Measurements from ENCODE around the gene RPL41. TPM values are rescaled to one million over a fixed set of nuclear protein-coding genes. Genes with fewer than 3 reads are reported as not detected.

Gene RPL41
- total RNA-seq, 1 donor from 2014 or later: 3,078 TPM

DNA sequence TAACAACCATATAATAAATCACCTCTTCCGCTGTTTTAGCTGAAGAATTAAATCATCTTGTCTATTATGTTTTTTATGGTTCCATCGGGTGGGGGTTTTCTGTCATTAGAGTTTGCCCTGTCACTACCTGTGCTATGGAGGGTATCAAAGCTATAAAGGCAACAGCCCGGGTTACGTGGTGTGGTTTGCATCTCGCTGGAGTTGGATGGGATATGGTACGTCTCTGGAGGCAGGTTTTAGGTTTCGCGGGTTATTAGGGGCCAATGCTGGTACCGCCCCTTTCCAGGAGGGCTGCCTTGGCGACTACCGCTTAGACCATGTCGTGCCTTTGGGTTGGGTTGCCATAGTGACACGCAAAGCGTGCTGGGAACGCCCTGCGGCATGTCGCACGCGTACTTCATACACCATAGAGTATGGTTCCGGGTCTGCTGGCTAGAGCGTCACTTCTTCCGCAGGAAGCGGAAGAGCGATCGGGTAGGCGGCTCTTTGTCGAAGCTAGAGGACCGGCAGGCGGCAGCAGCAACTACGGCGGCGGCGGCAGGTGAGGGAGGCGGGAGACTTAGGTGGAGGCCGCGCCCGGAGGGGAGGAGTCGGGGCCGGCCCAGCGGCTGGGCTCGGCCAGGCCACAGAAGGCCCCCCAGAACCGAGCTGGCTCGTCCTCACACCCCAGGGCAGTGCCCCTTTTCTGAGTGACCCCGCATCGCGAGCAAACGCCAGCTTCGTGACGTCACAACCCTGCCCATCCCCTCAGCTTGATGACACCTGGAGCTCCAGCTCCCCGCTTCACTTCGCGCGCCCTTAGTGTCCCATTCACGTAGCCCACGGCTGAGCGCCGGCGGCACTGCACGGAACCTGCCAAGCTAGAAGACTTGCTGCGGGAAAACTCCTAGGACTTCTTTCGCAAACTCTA, 1.6 kb downstream of the RPL41 start, which contains the start of gene ZC3H10:
TSS of gene ZC3H10 (plus strand) at position 489 of the 910 bp plus-strand sequence. CDS start 2,297 bp downstream, outside the sequence.
- no peaks in the 10 kb centered on the region for H3K9me3 ChIP-seq (ENCODE audit: insufficient read depth, low read depth, low read length)
- peak within 1 kb of the TSS; percentile 98 for H3K4me2 ChIP-seq (ENCODE audit: low read length)
- no peaks in the 10 kb centered on the region for H3K27me3 ChIP-seq (ENCODE audit: insufficient read depth, low read length)
- H3K36me3 Mint-ChIP-seq (ENCODE audit: low read depth, unreplicated experiment): peaks cover 23% of the 10 kb centered on the region
- H4K20me1 ChIP-seq (ENCODE audit: insufficient read depth, low read length): peaks cover 11% of the 10 kb centered on the region
- H3K4me3 ChIP-seq (ENCODE audit: insufficient read depth, low read depth, low read length): peak within 1 kb of the TSS; percentile 99
- H3K27me3 Mint-ChIP-seq (ENCODE audit: low read depth, unreplicated experiment): no peaks in the 10 kb centered on the region
- H3K9ac ChIP-seq (ENCODE audit: low read length): peak within 1 kb of the TSS; percentile 98
- FAIRE-seq: peak; percentile 9
- peaks cover 24% of the 10 kb centered on the region for H3K4me1 ChIP-seq (ENCODE audit: insufficient read depth, low read length)
- H2AFZ ChIP-seq (ENCODE audit: low read depth, low read length): peak within 1 kb of the TSS; percentile 72
- H3K27ac Mint-ChIP-seq (ENCODE audit: unreplicated experiment): peak within 1 kb of the TSS; percentile 97
- peak within 1 kb of the TSS; percentile 96 for H3K4me3 Mint-ChIP-seq (ENCODE audit: unreplicated experiment)
- peak; percentile 99 for DNase-seq (ENCODE audit: low read depth)
- peaks cover 22% of the 10 kb centered on the region for H3K4me1 Mint-ChIP-seq (ENCODE audit: low read depth, unreplicated experiment)
- H3K36me3 ChIP-seq (ENCODE audit: insufficient read depth, low read length): peaks cover 10% of the 10 kb centered on the region
- no peak for TF ChIP-seq EZH2 (IDR thresholded peaks at IDR 0.05; ENCODE audit: insufficient read depth, low read length)
- H3K27ac ChIP-seq (ENCODE audit: low read depth, low read length): peak within 1 kb of the TSS; percentile 91
- no peaks in the 10 kb centered on the region for H3K9me3 Mint-ChIP-seq (ENCODE audit: unreplicated experiment)
- peaks cover 23% of the 10 kb centered on the region for H3K79me2 ChIP-seq (ENCODE audit: insufficient read depth, low read length)

DNA sequence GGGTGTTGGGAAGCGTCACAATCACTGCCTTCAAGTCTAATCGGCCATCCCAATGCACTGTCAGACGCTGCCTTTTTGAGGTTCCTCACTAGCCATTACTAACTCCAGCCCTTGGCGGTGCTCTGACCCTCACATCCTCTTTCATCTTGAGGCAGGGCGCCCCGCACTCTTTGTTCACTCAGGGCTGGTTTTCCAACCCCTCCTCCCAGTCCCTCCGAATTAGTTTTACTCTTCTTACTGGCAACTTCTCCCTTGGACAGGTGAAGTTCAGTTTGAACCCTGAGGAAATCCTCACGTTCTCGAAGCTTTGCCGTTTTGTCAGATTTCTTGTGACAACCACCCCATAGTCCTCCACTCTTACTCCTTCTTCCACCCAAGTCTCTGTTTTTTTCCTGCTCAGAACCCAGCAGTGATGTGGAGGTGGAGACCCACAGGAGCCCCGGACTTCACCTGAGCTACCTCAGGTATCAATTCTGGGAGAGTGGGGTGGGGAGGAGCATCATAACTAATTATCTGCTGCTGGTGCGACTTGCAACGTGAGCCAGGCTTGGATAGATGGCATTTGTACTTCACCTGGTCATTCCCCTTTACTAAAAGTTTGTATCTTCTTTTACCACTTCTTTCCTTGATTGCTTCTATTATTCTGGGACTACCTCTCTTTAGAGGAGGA, 2.4 kb downstream of the RPL41 start:
- Histone ChIP-seq H3K36me3 (ENCODE audit: insufficient read depth, low read length) (peaks cover 6% of the 10 kb centered on the region), H4K20me1 (ENCODE audit: insufficient read depth, low read length) (peaks cover 11% of the 10 kb centered on the region), H3K9me3 (ENCODE audit: insufficient read depth, low read depth, low read length) (no peaks in the 10 kb centered on the region), H3K4me3 (ENCODE audit: insufficient read depth, low read depth, low read length) (peak overlapping the region; percentile 99), H3K4me1 (ENCODE audit: insufficient read depth, low read length) (peaks cover 24% of the 10 kb centered on the region), H3K27ac (ENCODE audit: low read depth, low read length) (peak overlapping the region; percentile 69), H3K27me3 (ENCODE audit: insufficient read depth, low read length) (no peaks in the 10 kb centered on the region), H3K4me2 (ENCODE audit: low read length) (peak overlapping the region; percentile 98), H3K9ac (ENCODE audit: low read length) (peak overlapping the region; percentile 98), H2AFZ (ENCODE audit: low read depth, low read length) (peak overlapping the region; percentile 72), H3K79me2 (ENCODE audit: insufficient read depth, low read length) (peaks cover 23% of the 10 kb centered on the region)
- Mint-ChIP-seq H3K9me3 (ENCODE audit: unreplicated experiment) (no peaks in the 10 kb centered on the region), H3K27ac (ENCODE audit: unreplicated experiment) (peak overlapping the region; percentile 93), H3K4me1 (ENCODE audit: low read depth, unreplicated experiment) (peaks cover 22% of the 10 kb centered on the region), H3K4me3 (ENCODE audit: unreplicated experiment) (peak overlapping the region; percentile 96), H3K27me3 (ENCODE audit: low read depth, unreplicated experiment) (no peaks in the 10 kb centered on the region), H3K36me3 (ENCODE audit: low read depth, unreplicated experiment) (peaks cover 21% of the 10 kb centered on the region)
- TF ChIP-seq, protein P1, sequence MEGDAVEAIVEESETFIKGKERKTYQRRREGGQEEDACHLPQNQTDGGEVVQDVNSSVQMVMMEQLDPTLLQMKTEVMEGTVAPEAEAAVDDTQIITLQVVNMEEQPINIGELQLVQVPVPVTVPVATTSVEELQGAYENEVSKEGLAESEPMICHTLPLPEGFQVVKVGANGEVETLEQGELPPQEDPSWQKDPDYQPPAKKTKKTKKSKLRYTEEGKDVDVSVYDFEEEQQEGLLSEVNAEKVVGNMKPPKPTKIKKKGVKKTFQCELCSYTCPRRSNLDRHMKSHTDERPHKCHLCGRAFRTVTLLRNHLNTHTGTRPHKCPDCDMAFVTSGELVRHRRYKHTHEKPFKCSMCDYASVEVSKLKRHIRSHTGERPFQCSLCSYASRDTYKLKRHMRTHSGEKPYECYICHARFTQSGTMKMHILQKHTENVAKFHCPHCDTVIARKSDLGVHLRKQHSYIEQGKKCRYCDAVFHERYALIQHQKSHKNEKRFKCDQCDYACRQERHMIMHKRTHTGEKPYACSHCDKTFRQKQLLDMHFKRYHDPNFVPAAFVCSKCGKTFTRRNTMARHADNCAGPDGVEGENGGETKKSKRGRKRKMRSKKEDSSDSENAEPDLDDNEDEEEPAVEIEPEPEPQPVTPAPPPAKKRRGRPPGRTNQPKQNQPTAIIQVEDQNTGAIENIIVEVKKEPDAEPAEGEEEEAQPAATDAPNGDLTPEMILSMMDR (IDR thresholded peaks at IDR 0.05; ENCODE audit: insufficient read depth, low read depth, low read length): no peak
- no peak for TF ChIP-seq EZH2 (IDR thresholded peaks at IDR 0.05; ENCODE audit: insufficient read depth, low read length)
- FAIRE-seq: no peak
- DNase-seq (ENCODE audit: low read depth): no peak

DNA sequence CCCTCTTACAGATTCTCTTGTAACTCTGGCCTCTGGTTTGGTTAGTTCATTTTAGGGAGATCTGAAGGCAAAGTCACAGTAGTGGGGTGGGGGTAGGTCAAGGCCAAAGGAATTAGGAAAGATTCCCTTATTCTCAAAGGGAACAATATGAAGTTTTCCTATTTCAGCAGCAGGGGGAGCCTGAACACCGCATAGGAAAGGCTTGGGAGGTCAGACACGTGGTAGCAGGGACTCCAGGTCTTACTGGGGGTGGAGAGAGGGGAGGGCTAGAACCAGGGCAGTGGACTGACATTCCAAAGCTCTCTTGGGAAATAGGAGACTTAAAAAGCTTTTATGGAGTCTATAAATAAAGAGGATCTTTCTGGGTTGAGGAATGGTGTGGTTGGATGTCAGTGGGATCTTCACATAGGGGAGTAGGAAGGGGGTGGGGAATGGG, 2.9 kb downstream of the RPL41 start:
- Histone ChIP-seq H2AFZ (ENCODE audit: low read depth, low read length) (no peak overlapping the region), H3K4me3 (ENCODE audit: insufficient read depth, low read depth, low read length) (peak overlapping the region; percentile 99), H3K79me2 (ENCODE audit: insufficient read depth, low read length) (peaks cover 27% of the 10 kb centered on the region), H3K4me2 (ENCODE audit: low read length) (peak overlapping the region; percentile 98), H3K9me3 (ENCODE audit: insufficient read depth, low read depth, low read length) (no peaks in the 10 kb centered on the region), H3K4me1 (ENCODE audit: insufficient read depth, low read length) (peaks cover 24% of the 10 kb centered on the region), H4K20me1 (ENCODE audit: insufficient read depth, low read length) (peaks cover 11% of the 10 kb centered on the region), H3K36me3 (ENCODE audit: insufficient read depth, low read length) (peaks cover 5% of the 10 kb centered on the region), H3K27me3 (ENCODE audit: insufficient read depth, low read length) (no peaks in the 10 kb centered on the region), H3K9ac (ENCODE audit: low read length) (peak overlapping the region; percentile 98), H3K27ac (ENCODE audit: low read depth, low read length) (peak overlapping the region; percentile 69)
- Mint-ChIP-seq H3K4me3 (ENCODE audit: unreplicated experiment) (peak overlapping the region; percentile 96), H3K9me3 (ENCODE audit: unreplicated experiment) (no peaks in the 10 kb centered on the region), H3K36me3 (ENCODE audit: low read depth, unreplicated experiment) (peaks cover 20% of the 10 kb centered on the region), H3K27me3 (ENCODE audit: low read depth, unreplicated experiment) (no peaks in the 10 kb centered on the region), H3K27ac (ENCODE audit: unreplicated experiment) (peak overlapping the region; percentile 93), H3K4me1 (ENCODE audit: low read depth, unreplicated experiment) (peaks cover 22% of the 10 kb centered on the region)
- no peak for FAIRE-seq
- peak; percentile 82 for DNase-seq (ENCODE audit: low read depth)
- TF ChIP-seq EZH2 (IDR thresholded peaks at IDR 0.05; ENCODE audit: insufficient read depth, low read length): no peak
- TF ChIP-seq, protein P1 (IDR thresholded peaks at IDR 0.05; ENCODE audit: insufficient read depth, low read depth, low read length): peak; percentile 74
